ENCODE results near the gene PSD2. TPM values are rescaled to one million over a fixed set of nuclear protein-coding genes. Genes with fewer than 3 reads are reported as not detected.

PSD2 gene
- total RNA-seq, 2 experiments from 2014 or later = not detected

DNA sequence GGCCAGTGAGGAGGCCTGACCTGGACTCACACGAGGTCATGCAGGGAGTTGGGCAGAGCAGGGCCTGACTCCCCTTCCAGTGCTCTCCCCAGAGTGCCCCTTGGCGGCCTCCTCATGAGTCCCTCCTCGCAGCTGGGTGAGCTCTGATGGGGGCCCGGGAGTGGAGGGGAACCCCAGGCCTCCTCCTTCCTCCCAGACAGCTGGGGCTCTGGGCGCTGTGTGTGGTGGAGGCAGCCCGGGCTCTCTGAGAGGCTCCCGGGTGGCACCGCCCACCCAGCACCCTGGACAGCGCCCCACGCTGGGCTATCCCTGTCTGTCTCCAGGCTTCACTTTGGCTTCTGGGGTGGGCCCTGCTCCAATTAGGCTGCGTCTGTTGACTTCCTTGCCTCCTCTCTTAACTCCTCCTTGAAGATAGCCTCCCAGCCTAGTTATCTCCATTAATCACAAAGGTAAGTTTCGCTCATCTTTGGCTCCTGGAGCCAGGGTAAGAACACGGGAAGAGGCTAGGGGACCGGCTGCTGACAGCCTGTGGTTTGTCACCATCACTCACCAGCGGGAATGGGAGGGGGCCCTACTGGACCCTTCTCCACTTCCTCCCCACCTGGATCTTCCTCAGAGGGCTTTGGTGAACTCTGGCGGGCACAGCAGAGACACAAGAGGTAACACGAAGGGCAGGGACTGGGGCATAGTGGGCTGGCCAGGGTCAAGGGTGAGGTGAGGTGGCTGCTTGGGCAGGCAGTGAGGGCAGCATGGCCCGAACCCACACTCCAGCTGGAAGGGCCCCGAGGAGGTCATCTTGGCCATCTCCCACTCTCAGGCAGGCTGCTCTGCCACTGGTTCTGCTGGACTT lies 13.1 kb downstream of the PSD2 start:
- no peaks in the 10 kb centered on the region for H3K36me3 Mint-ChIP-seq
- H3K4me1 Mint-ChIP-seq (ENCODE audit: low read depth) = no peaks in the 10 kb centered on the region
- intact Hi-C loops (cut with micrococcal nuclease) = no loop called here

DNA sequence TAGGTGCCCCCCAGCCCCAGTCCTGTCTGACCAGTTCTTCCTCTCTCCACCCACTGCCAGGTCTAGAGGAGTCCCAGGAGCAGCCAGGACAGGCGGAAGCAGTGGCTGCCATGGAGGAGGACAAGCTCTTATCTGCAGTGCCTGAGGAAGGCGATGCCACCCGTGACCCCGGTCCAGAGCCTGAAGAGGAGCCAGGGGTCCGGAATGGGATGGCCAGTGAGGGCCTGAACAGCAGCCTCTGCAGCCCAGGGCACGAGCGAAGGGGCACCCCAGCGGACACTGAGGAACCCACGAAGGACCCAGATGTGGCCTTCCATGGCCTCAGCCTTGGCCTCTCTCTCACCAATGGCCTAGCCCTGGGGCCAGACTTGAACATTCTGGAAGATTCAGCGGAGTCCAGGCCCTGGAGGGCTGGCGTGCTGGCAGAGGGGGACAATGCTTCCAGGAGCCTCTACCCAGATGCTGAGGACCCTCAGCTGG lies 13.8 kb downstream of the PSD2 start:
- Mint-ChIP-seq H3K27me3 (peaks cover 10% of the 10 kb centered on the region), H3K4me1 (ENCODE audit: low read depth) (no peaks in the 10 kb centered on the region), H3K36me3 (no peaks in the 10 kb centered on the region), H3K9me3 (no peaks in the 10 kb centered on the region), H3K27ac (no peak overlapping the region), H3K4me3 (no peak overlapping the region)
- POLR2A ChIA-PET = no interaction called here
- no peak for DNase-seq
- CTCF ChIA-PET = interaction anchor here (1.5 kb wide), 1 partner anchor 22 kb away, joined by 4 read pairs; no protein-coding TSS in a partner anchor
- intact Hi-C loops (cut with micrococcal nuclease) = no loop called here

More for the DNA sequence above, 13.1 kb downstream of the PSD2 start:
- POLR2A ChIA-PET = no interaction called here
- Mint-ChIP-seq H3K27me3 (peaks cover 11% of the 10 kb centered on the region), H3K9me3 (no peaks in the 10 kb centered on the region), H3K4me3 (no peak overlapping the region), H3K27ac (no peak overlapping the region)
- CTCF ChIA-PET = no interaction called here
- DNase-seq = peak; percentile 57

GRCh38 chr5:139810341-139811273 lies 15.0 kb downstream of the PSD2 start:
- ChIA-PET POLR2A (no interaction called here), CTCF (interaction anchor here (1.5 kb wide), 1 partner anchor 23 kb away, joined by 4 read pairs; no protein-coding TSS in a partner anchor)
- intact Hi-C loops (cut with micrococcal nuclease) = no loop called here
- H3K27me3 Mint-ChIP-seq = peaks cover 10% of the 10 kb centered on the region
- H3K27ac Mint-ChIP-seq = no peak overlapping the region
- no peaks in the 10 kb centered on the region for H3K9me3 Mint-ChIP-seq
- no peaks in the 10 kb centered on the region for H3K36me3 Mint-ChIP-seq
- no peak for DNase-seq
- no peaks in the 10 kb centered on the region for H3K4me1 Mint-ChIP-seq (ENCODE audit: low read depth)
- no peak overlapping the region for H3K4me3 Mint-ChIP-seq

DNA sequence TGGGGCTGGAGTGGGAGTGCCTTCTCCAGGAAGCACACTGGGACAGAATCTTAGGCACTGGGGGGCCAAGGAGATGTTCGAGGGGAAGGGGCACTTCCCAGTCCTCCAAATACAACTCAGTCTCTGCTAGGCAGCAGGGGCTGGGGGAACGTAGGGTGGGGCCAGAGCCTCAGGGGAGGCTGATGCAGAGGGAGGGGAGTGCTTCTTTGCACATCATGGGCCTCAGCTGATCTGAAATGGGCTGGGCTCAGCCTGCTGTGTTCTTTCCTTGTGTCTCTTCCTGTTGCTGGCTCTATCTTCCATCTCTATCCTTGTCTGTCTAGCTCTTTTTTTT lies 15.6 kb downstream of the PSD2 start:
- CTCF ChIA-PET = no interaction called here
- Mint-ChIP-seq H3K4me1 (ENCODE audit: low read depth) (no peaks in the 10 kb centered on the region), H3K36me3 (no peaks in the 10 kb centered on the region), H3K9me3 (no peaks in the 10 kb centered on the region), H3K27me3 (peaks cover 10% of the 10 kb centered on the region), H3K27ac (no peak overlapping the region), H3K4me3 (no peak overlapping the region)
- no peak for DNase-seq
- intact Hi-C loops (cut with micrococcal nuclease) = no loop called here
- POLR2A ChIA-PET = no interaction called here

DNA sequence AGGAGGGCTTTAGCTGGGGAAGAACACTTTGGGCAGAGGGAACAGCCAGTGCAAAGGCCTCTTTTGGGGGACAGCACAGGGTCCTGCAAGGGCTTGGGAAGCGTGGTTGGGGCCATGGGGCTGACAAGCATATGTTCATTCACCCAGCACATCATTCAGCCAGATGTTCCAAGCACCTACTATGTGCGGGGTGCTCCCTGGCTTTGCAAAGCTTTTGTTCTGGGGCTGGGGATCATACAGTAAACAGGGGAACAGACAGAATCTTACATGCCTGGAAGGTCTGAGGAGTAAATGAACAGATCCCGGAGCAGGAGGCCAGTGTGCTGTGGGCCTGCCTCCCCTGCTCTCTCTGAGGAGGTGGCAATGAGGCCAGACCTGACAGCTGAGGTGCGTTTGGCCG lies 16.7 kb downstream of the PSD2 start:
- ChIA-PET POLR2A (interaction anchor here (0.6 kb wide), 1 partner anchor 455 kb away, joined by 3 read pairs; no protein-coding TSS in a partner anchor), CTCF (interaction anchor here (1.3 kb wide), 1 partner anchor 37 kb away, joined by 4 read pairs; no protein-coding TSS in a partner anchor)
- intact Hi-C loops (cut with micrococcal nuclease) = no loop called here
- DNase-seq = no peak
- H3K4me1 Mint-ChIP-seq (ENCODE audit: low read depth) = no peaks in the 10 kb centered on the region
- no peak overlapping the region for H3K27ac Mint-ChIP-seq
- H3K9me3 Mint-ChIP-seq = no peaks in the 10 kb centered on the region
- peaks cover 13% of the 10 kb centered on the region for H3K27me3 Mint-ChIP-seq
- H3K36me3 Mint-ChIP-seq = no peaks in the 10 kb centered on the region
- no peak overlapping the region for H3K4me3 Mint-ChIP-seq

DNA sequence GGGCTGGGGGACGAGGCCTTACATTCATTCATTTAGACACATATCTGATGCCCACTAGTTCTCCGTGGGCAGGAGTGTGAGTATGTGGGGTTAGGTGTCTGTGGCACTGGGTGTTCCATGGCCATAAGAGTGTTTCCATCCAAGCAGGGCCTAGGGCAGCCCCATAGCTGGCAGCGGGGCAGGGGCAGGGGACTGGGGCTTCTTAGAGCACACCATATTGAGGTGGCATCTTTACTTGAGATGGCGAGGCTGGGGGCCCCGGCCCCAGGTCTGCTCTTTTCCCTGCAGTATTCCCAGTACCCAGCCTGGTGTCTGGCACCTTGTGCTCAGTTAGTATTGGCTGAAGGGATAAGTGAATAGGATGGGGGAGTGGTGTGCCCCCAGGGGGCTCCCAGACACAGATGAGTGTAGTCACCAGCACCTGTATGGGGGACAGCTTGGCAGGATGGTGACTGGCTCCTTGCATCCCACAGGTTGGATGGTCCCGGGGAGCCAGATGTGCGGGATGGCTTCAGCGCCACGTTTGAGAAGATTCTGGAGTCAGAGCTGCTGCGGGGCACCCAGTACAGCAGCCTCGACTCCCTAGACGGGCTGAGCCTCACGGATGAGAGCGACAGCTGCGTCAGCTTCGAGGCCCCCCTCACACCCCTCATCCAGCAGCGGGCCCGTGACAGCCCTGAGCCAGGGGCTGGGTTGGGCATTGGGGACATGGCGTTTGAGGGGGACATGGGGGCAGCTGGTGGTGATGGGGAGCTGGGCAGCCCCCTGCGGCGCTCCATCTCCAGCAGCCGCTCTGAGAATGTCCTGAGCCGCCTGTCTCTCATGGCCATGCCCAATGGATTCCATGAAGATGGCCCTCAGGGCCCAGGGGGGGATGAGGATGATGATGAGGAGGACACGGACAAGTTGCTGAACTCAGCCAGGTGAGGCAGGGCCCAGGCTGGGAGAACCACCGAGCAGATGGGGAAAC lies 17.5 kb downstream of the PSD2 start:
- intact Hi-C loops (cut with micrococcal nuclease) = no loop called here
- no peak for DNase-seq
- H3K27ac Mint-ChIP-seq = no peak overlapping the region
- ChIA-PET POLR2A (interaction anchor here (0.6 kb wide), 1 partner anchor 454 kb away, joined by 3 read pairs; no protein-coding TSS in a partner anchor), CTCF (interaction anchor here (0.6 to 1.3 kb wide), 2 partner anchors 12 to 38 kb away, joined by 3 to 4 read pairs; no protein-coding TSS in a partner anchor)
- no peaks in the 10 kb centered on the region for H3K36me3 Mint-ChIP-seq
- no peaks in the 10 kb centered on the region for H3K9me3 Mint-ChIP-seq
- peaks cover 13% of the 10 kb centered on the region for H3K27me3 Mint-ChIP-seq
- no peak overlapping the region for H3K4me3 Mint-ChIP-seq
- H3K4me1 Mint-ChIP-seq (ENCODE audit: low read depth) = no peaks in the 10 kb centered on the region

- intact Hi-C loops (cut with micrococcal nuclease) = no loop called here
- Mint-ChIP-seq H3K27me3 (peaks cover 9% of the 10 kb centered on the region), H3K4me3 (no peak overlapping the region), H3K36me3 (no peaks in the 10 kb centered on the region), H3K9me3 (peaks cover 7% of the 10 kb centered on the region), H3K4me1 (ENCODE audit: low read depth) (no peaks in the 10 kb centered on the region), H3K27ac (no peak overlapping the region)
- ChIA-PET CTCF (interaction anchor here (0.9 kb wide), 1 partner anchor 27 kb away, joined by 3 read pairs; no protein-coding TSS in a partner anchor), POLR2A (no interaction called here)
- no peak for DNase-seq
Measured at GRCh38 chr5:139814191-139814601, 18.6 kb downstream of the PSD2 start.

DNA sequence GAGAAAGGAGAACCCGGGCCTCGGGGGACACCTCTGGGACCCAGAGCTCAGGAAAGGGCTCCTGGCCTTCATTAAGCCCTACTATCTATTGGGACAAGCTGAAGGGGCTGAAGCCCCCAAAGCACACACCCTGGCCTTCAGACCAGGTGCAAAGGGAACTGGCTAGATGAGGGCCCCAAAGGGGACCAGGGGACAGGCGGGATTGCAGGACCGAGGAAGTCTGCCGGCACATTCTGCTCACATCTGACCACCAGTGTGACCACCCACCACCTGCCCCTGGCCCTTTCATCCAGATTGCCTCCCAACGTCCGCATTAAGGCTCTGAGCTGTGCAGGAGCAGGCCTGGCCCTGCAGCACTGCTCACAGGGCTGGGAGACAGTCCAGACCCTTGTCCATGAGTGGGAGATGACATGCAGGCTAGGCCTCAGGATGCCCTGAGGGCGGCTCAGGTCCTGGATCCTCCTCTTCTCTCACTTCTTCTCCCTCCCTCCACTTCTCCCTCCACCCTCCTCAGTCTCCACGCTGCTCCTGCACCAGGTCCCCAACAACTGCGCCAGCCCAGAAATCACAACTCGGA lies 19.2 kb downstream of the PSD2 start:
- POLR2A ChIA-PET = no interaction called here
- Mint-ChIP-seq H3K4me3 (no peak overlapping the region), H3K27me3 (peaks cover 10% of the 10 kb centered on the region), H3K9me3 (peaks cover 7% of the 10 kb centered on the region), H3K36me3 (no peaks in the 10 kb centered on the region), H3K27ac (no peak overlapping the region), H3K4me1 (ENCODE audit: low read depth) (no peaks in the 10 kb centered on the region)
- CTCF ChIA-PET = interaction anchor here (0.9 kb wide), 1 partner anchor 28 kb away, joined by 3 read pairs; no protein-coding TSS in a partner anchor
- no peak for DNase-seq
- intact Hi-C loops (cut with micrococcal nuclease) = no loop called here

GRCh38 chr5:139816566-139816965 lies 21.0 kb downstream of the PSD2 start:
- H3K4me1 Mint-ChIP-seq (ENCODE audit: low read depth) = no peaks in the 10 kb centered on the region
- ChIA-PET POLR2A (no interaction called here), CTCF (no interaction called here)
- intact Hi-C loops (cut with micrococcal nuclease) = no loop called here
- no peak for DNase-seq
- H3K27me3 Mint-ChIP-seq = peaks cover 14% of the 10 kb centered on the region
- no peak overlapping the region for H3K4me3 Mint-ChIP-seq
- no peak overlapping the region for H3K27ac Mint-ChIP-seq
- H3K9me3 Mint-ChIP-seq = peaks cover 7% of the 10 kb centered on the region
- H3K36me3 Mint-ChIP-seq = no peaks in the 10 kb centered on the region

GRCh38 chr5:139817362-139817761 lies 21.8 kb downstream of the PSD2 start:
- intact Hi-C loops (cut with micrococcal nuclease) = no loop called here
- Mint-ChIP-seq H3K27me3 (peaks cover 11% of the 10 kb centered on the region), H3K4me1 (ENCODE audit: low read depth) (no peaks in the 10 kb centered on the region), H3K4me3 (no peak overlapping the region), H3K27ac (no peak overlapping the region), H3K9me3 (peaks cover 7% of the 10 kb centered on the region), H3K36me3 (no peaks in the 10 kb centered on the region)
- DNase-seq = no peak
- ChIA-PET POLR2A (no interaction called here), CTCF (no interaction called here)

GRCh38 chr5:139817970-139818369 lies 22.4 kb downstream of the PSD2 start:
- ChIA-PET POLR2A (no interaction called here), CTCF (no interaction called here)
- no peak for DNase-seq
- Mint-ChIP-seq H3K27me3 (peaks cover 9% of the 10 kb centered on the region), H3K36me3 (no peaks in the 10 kb centered on the region), H3K4me3 (no peak overlapping the region), H3K4me1 (ENCODE audit: low read depth) (no peaks in the 10 kb centered on the region), H3K27ac (no peak overlapping the region), H3K9me3 (peaks cover 7% of the 10 kb centered on the region)
- intact Hi-C loops (cut with micrococcal nuclease) = no loop called here
